GM20000 (cell line): ENCODE measurements around the gene KRTAP10-3.

Experiments
- DNase-seq: peaks from one replicate; pipeline ENCODE4 v3.0.0; 2012; ENCODE audit warnings: low spot score
- CTCF ChIP-seq: IDR thresholded peaks from 2 replicates; pipeline ENCODE4 v1.5.1; 2012; ENCODE audit warnings: mild to moderate bottlenecking, control low read depth; ENCODE audit errors: extremely low read depth, missing control alignments

Gene KRTAP10-3

DNA sequence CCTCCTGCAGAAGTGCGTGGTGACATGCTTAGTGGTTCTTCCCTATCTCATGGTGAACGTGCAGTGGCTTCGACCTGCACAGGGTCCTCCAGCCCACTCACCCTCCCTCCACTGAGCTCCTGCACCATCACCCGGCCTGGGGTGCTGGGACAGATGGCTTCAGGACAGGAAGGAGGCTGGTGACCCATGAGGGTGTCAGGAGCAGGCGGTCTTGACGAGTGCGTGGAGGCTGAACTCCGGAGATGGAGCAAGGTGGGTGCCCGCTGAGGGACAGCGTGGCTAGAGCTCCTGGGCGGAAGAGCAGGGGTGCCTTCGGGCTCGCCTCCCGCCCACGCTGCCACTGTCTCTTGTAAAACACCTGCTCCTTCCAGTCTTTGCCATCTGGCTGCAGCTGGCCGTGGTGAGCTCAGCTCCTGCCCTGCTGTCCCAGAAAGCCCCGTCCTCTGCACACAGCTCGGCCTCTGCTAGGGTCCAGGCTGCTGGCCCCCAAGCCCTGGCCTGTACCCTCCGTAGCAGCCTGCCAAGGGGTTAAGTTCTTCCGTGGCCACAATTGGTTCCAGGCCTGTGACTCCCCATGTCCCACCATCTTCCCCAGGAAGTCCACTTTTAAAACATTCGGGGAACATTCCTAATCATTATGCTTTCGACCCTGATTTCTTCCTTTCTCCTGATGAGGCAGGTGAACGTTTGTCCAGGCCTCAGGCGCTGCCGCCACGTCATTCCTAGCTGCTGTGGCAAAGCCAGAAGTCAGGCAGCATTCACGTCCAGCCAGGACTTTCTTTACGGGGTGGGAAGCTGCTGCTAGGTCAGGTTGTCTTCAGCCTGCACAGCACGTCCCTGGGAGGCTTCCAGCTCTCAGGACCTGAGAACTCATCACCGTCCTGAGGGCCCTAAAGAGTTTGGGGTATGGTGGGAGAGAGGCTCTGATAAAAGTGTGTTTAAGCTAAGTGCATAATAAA lies 26.7 kb downstream of the KRTAP10-3 start:
- no peak for DNase-seq
- no peak for TF ChIP-seq CTCF

- DNase-seq, result no peak
- no peak for TF ChIP-seq CTCF
Observed at GRCh38 chr21:44530903-44531605, 27.5 kb downstream of the KRTAP10-3 start.

DNA sequence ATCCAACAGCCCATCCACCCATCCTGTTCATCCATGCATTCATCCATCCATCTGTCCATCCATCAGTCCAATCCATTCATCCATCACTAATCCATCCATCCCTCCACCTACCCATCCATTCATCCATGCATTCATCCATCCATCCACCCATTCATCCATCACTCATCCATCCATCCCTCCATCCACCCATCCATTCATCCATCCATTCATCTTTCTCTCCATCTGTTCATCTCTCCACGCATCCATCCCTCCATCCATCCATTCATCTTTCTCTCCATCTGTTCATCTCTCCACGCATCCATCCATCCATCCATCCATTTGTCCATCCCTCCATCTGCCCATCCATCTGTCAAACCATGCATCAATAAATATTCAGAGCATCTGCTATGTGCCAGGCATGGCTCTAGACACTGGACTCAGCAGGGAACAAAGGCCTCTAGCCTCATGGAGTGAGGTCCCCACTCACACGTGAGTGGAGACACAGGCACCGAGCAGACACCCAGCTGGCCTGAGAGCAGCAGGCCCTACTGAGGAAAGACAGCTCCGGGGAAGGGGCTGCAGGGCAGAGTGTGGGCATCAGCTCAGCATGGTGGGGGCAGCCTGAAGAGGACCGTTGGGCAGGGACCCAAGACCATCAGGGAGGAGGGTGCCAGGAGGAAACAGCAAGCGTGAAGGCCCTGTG lies 28.2 kb downstream of the KRTAP10-3 start:
- no peak for TF ChIP-seq CTCF
- no peak for DNase-seq

DNA sequence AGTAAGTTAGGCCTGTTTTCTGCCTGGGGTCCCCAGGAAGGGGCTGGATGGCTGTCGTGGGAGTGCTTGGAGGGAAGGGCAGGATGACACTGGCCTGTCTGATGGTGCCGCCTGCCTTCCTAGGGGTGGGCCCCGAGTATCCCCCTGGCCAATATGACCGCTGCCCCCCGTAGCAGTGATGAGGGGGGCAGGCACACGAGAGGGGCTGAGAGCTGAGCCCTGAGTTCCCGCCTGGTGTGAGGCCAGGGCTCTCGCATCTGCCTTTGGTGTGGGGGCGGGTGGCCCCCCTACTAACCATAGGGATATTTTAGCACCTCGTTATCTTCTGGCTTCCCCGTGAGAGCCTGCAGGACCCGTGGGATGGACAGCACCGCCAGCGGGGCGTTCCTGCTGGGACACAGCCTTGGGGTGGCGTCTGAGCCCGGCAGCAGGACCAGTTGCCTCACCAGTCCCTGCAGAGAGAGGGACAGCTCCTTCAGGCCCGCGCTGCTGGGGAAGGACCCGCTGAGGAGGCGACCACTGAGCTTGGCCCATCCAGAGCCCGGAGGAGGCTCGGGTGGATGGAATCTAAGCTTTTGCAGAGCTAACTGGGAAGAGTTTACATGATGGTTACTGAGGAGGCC lies 29.0 kb downstream of the KRTAP10-3 start:
- TF ChIP-seq CTCF, result no peak
- no peak for DNase-seq

- TF ChIP-seq CTCF, result no peak
- no peak for DNase-seq
Observed at GRCh38 chr21:44529011-44529421, 29.6 kb downstream of the KRTAP10-3 start.

DNA sequence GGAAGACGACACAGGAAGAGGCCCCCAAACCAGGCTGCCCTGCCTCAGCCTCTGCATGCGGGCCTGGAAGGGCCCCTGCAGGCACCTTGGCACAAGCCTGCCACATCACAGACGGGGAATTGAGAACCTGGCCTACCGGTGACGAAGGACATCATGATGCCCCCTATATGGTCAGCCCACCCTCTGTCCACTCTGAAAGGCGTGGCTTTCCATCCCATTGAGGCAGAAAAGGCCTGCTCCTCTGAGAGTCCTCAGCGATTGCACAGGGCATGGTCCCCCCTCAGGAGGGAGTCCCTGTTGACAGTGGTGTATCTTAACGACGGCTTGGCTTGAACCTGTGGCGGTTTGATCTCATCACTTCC lies 30.0 kb downstream of the KRTAP10-3 start:
- TF ChIP-seq CTCF, result no peak

More for the DNA sequence above, 30.0 kb downstream of the KRTAP10-3 start:
- no peak for DNase-seq
